NCI-H460 (cell line): ENCODE measurements around the gene REELD1. TPM values are rescaled to one million over a fixed set of nuclear protein-coding genes. Genes with fewer than 3 reads are reported as not detected.

ENCODE experiments used
- DNase-seq: peaks from one replicate; pipeline ENCODE4 v3.0.0-alpha.2; 2016; ENCODE audit warnings: low read depth; ENCODE audit errors: extremely low read depth
- total RNA-seq: library from RNA; depleted of rRNA; stranded (reverse); fragments of >200 nt; shearing (Covaris generic); gene quantifications from 2 replicates; pipeline ENCODE4 v1.2.3, GENCODE V29; 2014

The REELD1 gene
- total RNA-seq, 1 experiment from 2014 or later, result not detected

- DNase-seq, result no peak
Observed at GRCh38 chr4:146222313-146222712, 8.0 kb downstream of the REELD1 start.

DNA sequence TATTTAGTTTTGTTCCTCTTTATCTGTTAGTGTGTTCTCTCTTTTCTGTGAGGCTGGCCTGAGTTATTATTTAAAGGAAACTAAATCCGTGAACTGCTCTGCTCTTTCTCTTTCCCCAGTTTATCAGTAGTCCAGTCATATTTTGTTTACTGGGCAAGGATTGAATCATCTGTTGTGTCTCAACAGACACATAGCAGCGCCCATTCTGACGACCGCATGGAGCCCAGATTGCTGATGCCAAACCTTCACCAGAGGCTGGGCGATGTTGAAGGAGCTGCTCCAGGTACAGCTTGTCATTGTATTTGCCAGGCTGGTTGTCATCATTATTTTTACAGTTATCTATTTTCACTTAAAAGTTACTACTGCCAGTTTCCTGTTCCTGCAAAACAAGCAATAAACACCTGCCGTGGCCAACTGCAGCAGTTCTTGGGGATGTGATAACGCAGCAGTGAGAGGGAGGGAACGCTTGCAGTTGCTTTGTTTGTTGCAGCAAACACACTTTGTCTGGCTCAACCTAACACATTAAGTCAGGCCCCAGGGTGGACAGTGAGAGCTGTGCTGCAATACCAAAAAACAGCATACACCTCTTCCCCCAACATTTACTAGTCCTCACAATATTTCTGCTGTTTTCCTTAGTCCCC lies 10.1 kb downstream of the REELD1 start:
- DNase-seq, result no peak

DNA sequence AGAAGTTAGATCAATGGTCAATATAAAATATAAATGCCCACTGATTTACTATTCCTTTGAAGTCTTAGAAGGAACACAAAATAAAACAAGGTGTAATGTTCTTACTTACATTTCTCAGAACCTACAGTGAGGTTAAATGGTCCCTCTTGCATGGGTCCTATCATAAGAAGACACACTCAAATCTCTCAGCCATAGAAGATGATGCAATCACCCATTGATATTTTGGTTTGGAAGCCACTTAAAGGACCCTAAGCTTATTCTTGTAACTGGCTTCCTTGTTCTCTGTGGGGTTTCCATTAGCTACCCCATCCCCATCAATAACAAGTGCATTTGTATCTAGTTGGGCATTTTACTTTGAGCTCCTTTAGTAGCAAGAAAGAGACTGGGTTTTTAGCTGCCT lies 15.1 kb downstream of the REELD1 start:
- DNase-seq, result no peak

GRCh38 chr4:146232131-146232722 lies 17.9 kb downstream of the REELD1 start:
- DNase-seq, result no peak

DNA sequence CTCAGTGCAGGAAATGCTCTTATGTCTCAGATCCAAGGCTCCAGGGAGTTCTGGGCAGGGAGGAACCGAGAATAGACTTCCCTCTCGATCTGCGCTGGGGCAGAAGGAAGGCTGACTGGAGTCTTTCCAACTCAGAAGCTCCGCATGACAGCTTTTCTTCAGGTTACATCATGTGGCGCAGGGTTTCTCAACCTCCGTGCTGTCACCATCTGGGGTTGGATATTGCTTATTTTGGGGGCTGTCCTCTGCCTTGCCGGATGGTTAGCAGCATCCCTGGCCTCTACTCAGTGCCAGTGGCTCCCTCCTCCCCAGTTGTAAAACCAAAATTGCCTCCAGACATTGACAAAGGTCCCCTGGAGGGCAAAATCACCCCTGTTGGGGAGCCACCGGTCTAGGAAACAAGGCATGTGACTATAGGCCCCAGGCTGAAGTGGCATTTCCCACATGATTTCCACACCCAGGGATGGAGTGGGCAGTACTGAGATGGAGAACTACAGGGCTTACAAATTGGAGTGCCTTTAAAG lies 21.4 kb downstream of the REELD1 start:
- DNase-seq, result no peak

DNA sequence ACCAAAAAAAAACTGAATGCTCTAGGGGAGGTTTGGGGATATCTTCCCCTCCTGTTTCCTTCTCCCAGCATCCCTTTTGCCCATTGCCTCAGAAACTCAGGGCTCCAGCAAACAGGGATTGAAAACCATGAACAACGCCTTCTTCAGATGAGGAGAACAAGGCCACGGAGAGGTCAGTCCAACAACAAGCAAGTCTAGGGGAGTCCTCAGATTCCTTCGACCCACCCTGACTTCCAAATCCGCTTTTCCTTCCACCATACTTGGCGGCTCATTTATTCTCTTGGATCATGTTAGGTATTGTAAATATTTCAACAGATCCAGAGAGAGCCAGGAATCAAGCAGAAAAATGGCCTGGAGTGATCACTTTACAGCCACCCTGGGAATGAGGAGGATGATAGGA lies 21.9 kb downstream of the REELD1 start:
- no peak for DNase-seq

DNA sequence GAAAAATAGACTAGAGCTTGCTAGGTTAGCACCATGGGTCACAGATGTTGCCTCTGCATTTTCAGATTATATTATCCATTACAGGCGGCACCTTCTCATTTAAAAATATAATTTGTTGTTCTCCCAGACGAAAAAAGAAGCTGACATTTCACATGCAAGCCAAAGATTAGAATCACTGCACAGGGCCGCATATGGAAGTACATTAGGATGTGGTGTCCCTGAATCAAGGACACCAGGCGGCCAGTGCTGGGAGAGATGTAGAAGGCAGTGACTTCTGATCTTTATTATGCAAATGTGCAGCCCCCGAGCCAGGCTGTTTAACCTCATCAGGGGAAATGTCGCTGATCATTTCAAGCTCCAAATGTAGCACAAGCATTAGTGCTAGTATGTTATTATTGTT lies 22.8 kb downstream of the REELD1 start:
- no peak for DNase-seq

- DNase-seq, result no peak
Observed at GRCh38 chr4:146238107-146238506, 23.8 kb downstream of the REELD1 start.

- DNase-seq, result peak; percentile 33
Observed at GRCh38 chr4:146243141-146243882, 29.0 kb downstream of the REELD1 start.

DNA sequence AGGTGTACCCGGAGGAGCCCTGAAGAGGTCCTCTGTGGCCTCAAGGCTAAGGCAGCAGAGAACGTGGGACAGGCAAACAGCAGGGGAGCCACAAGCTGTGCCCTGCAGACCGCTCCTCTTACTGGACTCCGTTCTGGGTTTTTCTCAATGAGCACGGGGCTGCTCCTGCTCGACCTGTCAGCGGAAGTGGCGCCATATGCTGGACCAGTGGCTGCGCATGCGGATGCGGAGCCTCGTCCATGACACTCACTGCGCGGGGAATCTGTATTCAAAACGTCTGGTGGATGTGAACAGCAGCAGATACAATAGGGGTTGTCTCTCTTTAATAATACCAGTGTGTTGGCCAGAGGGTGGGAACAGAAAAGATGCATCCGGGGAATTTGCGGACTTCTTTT lies 29.5 kb downstream of the REELD1 start:
- DNase-seq, result no peak

- no peak for DNase-seq
Observed at GRCh38 chr4:146244496-146244895, 30.2 kb downstream of the REELD1 start.

GRCh38 chr4:146245246-146245645 lies 30.9 kb downstream of the REELD1 start:
- no peak for DNase-seq

GRCh38 chr4:146245850-146246249 lies 31.5 kb downstream of the REELD1 start:
- DNase-seq, result no peak

- DNase-seq, result no peak
Observed at GRCh38 chr4:146246381-146246780, 32.0 kb downstream of the REELD1 start.

- no peak for DNase-seq
Observed at GRCh38 chr4:146247356-146247755, 33.0 kb downstream of the REELD1 start.

- DNase-seq, result no peak
Observed at GRCh38 chr4:146252969-146253611, 38.8 kb downstream of the REELD1 start.

GRCh38 chr4:146255463-146255862 lies 41.1 kb downstream of the REELD1 start:
- no peak for DNase-seq

DNA sequence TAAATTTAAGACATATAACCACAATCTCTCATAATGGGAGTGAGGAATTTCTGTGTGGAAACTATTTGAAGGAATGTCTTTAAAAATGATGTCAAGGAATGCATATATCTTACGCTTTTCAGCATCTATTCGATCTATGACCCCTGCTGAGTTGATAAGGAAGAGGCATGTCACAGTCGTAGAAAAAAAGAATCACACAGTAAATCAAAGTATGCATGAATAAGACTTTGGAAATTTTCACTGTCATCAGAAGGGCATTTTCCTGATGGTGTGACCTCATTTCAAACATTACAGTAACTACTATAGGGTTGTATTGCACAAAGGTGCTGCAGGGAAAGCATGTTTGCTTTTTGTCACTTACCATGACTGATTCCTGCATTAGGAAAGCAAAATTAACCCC lies 41.5 kb downstream of the REELD1 start:
- peak; percentile 46 for DNase-seq

- no peak for DNase-seq
Observed at GRCh38 chr4:146256328-146256727, 42.0 kb downstream of the REELD1 start.

DNA sequence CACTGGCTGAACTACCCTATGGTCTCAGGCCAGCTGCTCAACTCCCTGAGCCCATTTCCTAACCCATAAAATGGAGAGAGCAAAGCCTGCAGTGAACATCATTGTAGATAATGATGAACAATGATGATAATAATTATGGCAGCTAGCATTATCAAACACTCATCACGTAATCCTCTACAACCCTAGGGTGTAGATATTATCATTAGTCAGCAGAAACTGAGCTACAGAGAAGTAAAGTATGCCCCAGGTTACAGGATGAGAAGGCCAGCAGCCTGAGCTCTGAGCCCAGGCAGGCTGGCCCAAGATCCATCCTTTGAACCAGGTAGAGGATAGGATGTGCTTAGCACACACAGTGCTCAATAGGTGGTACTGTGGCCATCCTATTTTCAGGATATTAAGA lies 43.2 kb downstream of the REELD1 start:
- DNase-seq, result no peak

DNA sequence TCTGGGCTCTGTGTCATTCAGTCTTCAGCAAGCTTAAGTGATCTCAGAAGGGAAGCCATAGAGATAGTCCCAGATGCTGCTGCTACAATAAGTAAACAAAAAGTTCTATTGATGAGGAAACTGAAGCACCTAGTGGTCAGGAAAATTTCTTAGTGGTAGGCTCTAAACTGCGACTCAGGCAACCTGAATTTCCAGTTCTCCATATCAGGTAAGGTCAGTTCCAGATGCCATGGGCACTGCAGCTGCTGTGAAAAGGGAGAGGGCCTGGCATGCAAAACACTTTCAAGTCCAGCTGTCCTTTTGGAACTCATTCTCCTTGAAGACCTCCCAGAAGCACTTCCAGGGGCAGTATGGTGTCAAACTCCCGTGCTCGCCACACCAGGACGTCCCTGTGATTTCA lies 46.2 kb downstream of the REELD1 start:
- no peak for DNase-seq
